ENCODE results near the gene DBI. TPM values are rescaled to one million over a fixed set of nuclear protein-coding genes. Genes with fewer than 3 reads are reported as not detected.

The DBI gene
- total RNA-seq (2013) = 108 TPM
- polyA plus RNA-seq = 100 to 1,000 TPM; 126 to 436 (median 398) TPM
- 26.0 and 48.8 TPM in 2 replicates for polyA minus RNA-seq
- 25.5 to 64.8 (median 49.6) reads per million in 11 experiments for total RNA-seq

- Mint-ChIP-seq H3K4me3 (peak within 1 kb of the TSS; percentile 98 to 99), H3K4me1 (peaks cover 48% of the 10 kb centered on the region), H3K36me3 (peaks cover 31 to 39% of the 10 kb centered on the region in 2 donors), H3K27ac (peak within 1 kb of the TSS; percentile 97 to 99 (median 97)), H3K27me3 (ENCODE audit: low read depth in 3 of 3) (peaks cover 0 to 2% (median 0%) of the 10 kb centered on the region in 3 donors), H3K9me3 (peaks cover 0 to 5% (median 2%) of the 10 kb centered on the region in 7 donors)
- Histone ChIP-seq H3K4me1 (ENCODE audit: control insufficient read depth in 1 of 2, insufficient read depth in 2 of 2, low read length in 2 of 2) (peaks cover 23 to 32% of the 10 kb centered on the region in 2 donors), H3K4me2 (replicated peaks; ENCODE audit: extremely low read depth, low read length, poor library complexity, severe bottlenecking) (peak within 1 kb of the TSS; percentile 93), H3K27ac (ENCODE audit: low read depth in 1 of 2, low read length in 2 of 2) (peak within 1 kb of the TSS; percentile 90 to 97), H3K4me3 (replicated peaks in 1 of 3; ENCODE audit: low read depth in 2 of 3, low read length in 3 of 3) (peak within 1 kb of the TSS; percentile 60 to 96 (median 90)), H3K27me3 (ENCODE audit: control insufficient read depth in 2 of 2, insufficient read depth in 2 of 2, low read length in 2 of 2) (no peaks in the 10 kb centered on the region), H4K20me1 (ENCODE audit: insufficient read depth, low read length) (peaks cover 30% of the 10 kb centered on the region), H3K9ac (ENCODE audit: insufficient read depth, low read length, poor library complexity, severe bottlenecking) (peak within 1 kb of the TSS; percentile 85), H2AFZ (ENCODE audit: insufficient read depth, low read depth, low read length, poor library complexity, severe bottlenecking) (peak within 1 kb of the TSS; percentile 95), H3K9me3 (replicated peaks in 1 of 2; ENCODE audit: control insufficient read depth in 1 of 2, insufficient read depth in 1 of 2, low read length in 2 of 2) (no peaks in the 10 kb centered on the region), H3K36me3 (replicated peaks in 1 of 2; ENCODE audit: control insufficient read depth in 1 of 2, insufficient read depth in 2 of 2, low read length in 2 of 2) (peaks cover 32 to 38% of the 10 kb centered on the region in 2 donors), H3K79me2 (ENCODE audit: insufficient read depth, low read length) (peaks cover 52% of the 10 kb centered on the region)
- intact Hi-C loops (cut with micrococcal nuclease) = loop anchor here in 1 of 2 donors (10.0 kb wide), 1 partner anchor 392 kb away; no protein-coding TSS in a partner anchor
- 0% methylated on average over 60 of the region's 65 CpGs for WGBS (ENCODE audit: insufficient coverage)
- TF ChIP-seq CTCF (IDR thresholded peaks at IDR 0.05) = no peak
- peak; percentile 93 to 95 (median 93) for DNase-seq
Measured at GRCh38 chr2:119366649-119367471, at the start of gene DBI, which contains the start of gene C2orf76. Gene DBI (plus strand): TSS chr2:119366977. CDS start chr2:119367052, 75 bp downstream. Gene C2orf76 (minus strand): TSS chr2:119366834. CDS start chr2:119339959, 26,875 bp downstream.

GRCh38 chr2:119317554-119317953 lies 49.2 kb upstream of the DBI start:
- Histone ChIP-seq H3K27me3 (ENCODE audit: control insufficient read depth in 2 of 2, insufficient read depth in 2 of 2, low read length in 2 of 2) (no peaks in the 10 kb centered on the region), H2AFZ (ENCODE audit: insufficient read depth, low read depth, low read length, poor library complexity, severe bottlenecking) (no peak overlapping the region), H4K20me1 (ENCODE audit: insufficient read depth, low read length) (no peaks in the 10 kb centered on the region), H3K4me1 (ENCODE audit: control insufficient read depth in 1 of 2, insufficient read depth in 2 of 2, low read length in 2 of 2) (no peaks in the 10 kb centered on the region), H3K27ac (ENCODE audit: low read depth in 1 of 2, low read length in 2 of 2) (no peak overlapping the region), H3K79me2 (ENCODE audit: insufficient read depth, low read length) (no peaks in the 10 kb centered on the region), H3K36me3 (replicated peaks in 1 of 2; ENCODE audit: control insufficient read depth in 1 of 2, insufficient read depth in 2 of 2, low read length in 2 of 2) (no peaks in the 10 kb centered on the region), H3K9me3 (replicated peaks in 1 of 2; ENCODE audit: control insufficient read depth in 1 of 2, insufficient read depth in 1 of 2, low read length in 2 of 2) (no peaks in the 10 kb centered on the region), H3K4me3 (replicated peaks in 1 of 3; ENCODE audit: low read depth in 2 of 3, low read length in 3 of 3) (no peak overlapping the region), H3K9ac (ENCODE audit: insufficient read depth, low read length, poor library complexity, severe bottlenecking) (no peak overlapping the region), H3K4me2 (replicated peaks; ENCODE audit: extremely low read depth, low read length, poor library complexity, severe bottlenecking) (no peak overlapping the region)
- intact Hi-C loops (cut with micrococcal nuclease) = no loop called here
- Mint-ChIP-seq H3K9me3 (no peaks in the 10 kb centered on the region), H3K4me1 (no peaks in the 10 kb centered on the region), H3K36me3 (peaks cover 0 to 5% of the 10 kb centered on the region in 2 donors), H3K27ac (no peak overlapping the region), H3K4me3 (no peak overlapping the region), H3K27me3 (ENCODE audit: low read depth in 3 of 3) (no peaks in the 10 kb centered on the region)
- no peak for DNase-seq
- no peak for TF ChIP-seq CTCF (IDR thresholded peaks at IDR 0.05)
- no CpG with 5 or more reads among the region's 1 CpG for WGBS (ENCODE audit: insufficient coverage)
